CD4-positive, alpha-beta T cell (primary cell): ENCODE measurements around the gene ANKRD33B. TPM values are rescaled to one million over a fixed set of nuclear protein-coding genes. Genes with fewer than 3 reads are reported as not detected.

ENCODE experiments used
- ATAC-seq: fragments of 200-7000 bp; cut with Tn5 transposase; one replicate; pipeline ENCODE4 v1.10.0; 2022; ENCODE audit warnings: mild to moderate bottlenecking; ENCODE audit not compliant: poor library complexity
- CTCF ChIA-PET: fragments of 350-600 bp; sonication (Branson Sonifier 250); formaldehyde crosslinking; loops from one replicate; lab custom pipeline; 2021; ENCODE audit warnings: antibody characterized with exemption, inconsistent platforms; lab: Charles Lee
- POLR2A ChIA-PET: fragments of 350-600 bp; sonication (Branson Sonifier 250); formaldehyde crosslinking; loops from one replicate; lab custom pipeline; 2021; ENCODE audit warnings: antibody characterized with exemption, inconsistent platforms; lab: Charles Lee
- DNase-seq, 14 experiments: peaks; one replicate each; pipeline ENCODE4 v3.0.0-alpha.2; 2013 to 2020; ENCODE audit warnings: mixed read lengths in 2 of 14
- H3K27ac ChIP-seq, 2 donors: one replicate each; pipeline versions ENCODE4 v1.5.1 to v1.7.0; 2013; ENCODE audit warnings: low read length in 2 of 2, low read depth in 1 of 2, mild to moderate bottlenecking in 1 of 2
- H3K27me3 ChIP-seq, 2 experiments: 1 replicate in 1 of 2; 2 replicates in 1 of 2; pipeline versions ENCODE4 v1.6.1 to v1.7.0; 2013; ENCODE audit warnings: low read length in 2 of 2, control low read depth in 1 of 2, mild to moderate bottlenecking in 1 of 2, moderate library complexity in 1 of 2; ENCODE audit not compliant: insufficient read depth in 2 of 2, control insufficient read depth in 1 of 2
- H3K36me3 ChIP-seq: one replicate; pipeline ENCODE4 v1.6.1; 2013; ENCODE audit warnings: low read length, control low read depth; ENCODE audit not compliant: insufficient read depth
- H3K4me1 ChIP-seq: one replicate; pipeline ENCODE4 v1.6.1; 2013; ENCODE audit warnings: low read length, control low read depth; ENCODE audit not compliant: insufficient read depth
- H3K4me3 ChIP-seq: one replicate; pipeline ENCODE4 v1.5.1; 2013; ENCODE audit warnings: mild to moderate bottlenecking, low read length, moderate library complexity
- H3K9me3 ChIP-seq, 2 experiments: 1 replicate in 1 of 2; 2 replicates in 1 of 2; pipeline versions ENCODE4 v1.6.1 to v1.7.0; 2013; ENCODE audit warnings: low read length in 2 of 2, mild to moderate bottlenecking in 2 of 2, control low read depth in 1 of 2, moderate library complexity in 1 of 2; ENCODE audit not compliant: control insufficient read depth in 1 of 2, insufficient read depth in 1 of 2
- H3K27ac Mint-ChIP-seq: one replicate; pipeline ENCODE4 v1.8.0; 2020; ENCODE audit warnings: mixed read lengths
- H3K27me3 Mint-ChIP-seq: one replicate; pipeline ENCODE4 v1.8.0; 2021; ENCODE audit warnings: mixed read lengths
- H3K36me3 Mint-ChIP-seq: one replicate; pipeline ENCODE4 v1.8.0; 2021; ENCODE audit warnings: low read depth, mixed read lengths
- H3K4me1 Mint-ChIP-seq: one replicate; pipeline ENCODE4 v1.8.0; 2021; ENCODE audit warnings: low read depth, mixed read lengths
- H3K4me3 Mint-ChIP-seq: one replicate; pipeline ENCODE4 v1.8.0; 2020; ENCODE audit warnings: mild to moderate bottlenecking, mixed read lengths
- H3K9me3 Mint-ChIP-seq: one replicate; pipeline ENCODE4 v1.8.0; 2020; ENCODE audit warnings: mixed read lengths
- intact Hi-C, 2 experiments: fragments of 100-400 bp; cut with DNase I in 1 of 2; cut with micrococcal nuclease in 1 of 2; formaldehyde crosslinking; loops; one replicate each; pipeline versions ENCODE4 v1.15.1 to v1.9.0; 2023 to 2025; cut with DNase I, micrococcal nuclease
- total RNA-seq, 174 experiments: library from RNA in 2 of 174; stranded (reverse) in 2 of 174; gene quantifications; one replicate each; pipeline ENCODE4 v1.2.3 and lab custom pipeline; 2021 to 2026
- TF ChIP-seq, protein P1 (sequence below): fragments of 200-600 bp; IDR thresholded peaks from one replicate; pipeline ENCODE4 v1.8.0; 2022; ENCODE audit warnings: antibody characterized with exemption, mild to moderate bottlenecking

The ANKRD33B gene
- total RNA-seq, 2 experiments from 2014 or later = 0.99 to 1.3 TPM

DNA sequence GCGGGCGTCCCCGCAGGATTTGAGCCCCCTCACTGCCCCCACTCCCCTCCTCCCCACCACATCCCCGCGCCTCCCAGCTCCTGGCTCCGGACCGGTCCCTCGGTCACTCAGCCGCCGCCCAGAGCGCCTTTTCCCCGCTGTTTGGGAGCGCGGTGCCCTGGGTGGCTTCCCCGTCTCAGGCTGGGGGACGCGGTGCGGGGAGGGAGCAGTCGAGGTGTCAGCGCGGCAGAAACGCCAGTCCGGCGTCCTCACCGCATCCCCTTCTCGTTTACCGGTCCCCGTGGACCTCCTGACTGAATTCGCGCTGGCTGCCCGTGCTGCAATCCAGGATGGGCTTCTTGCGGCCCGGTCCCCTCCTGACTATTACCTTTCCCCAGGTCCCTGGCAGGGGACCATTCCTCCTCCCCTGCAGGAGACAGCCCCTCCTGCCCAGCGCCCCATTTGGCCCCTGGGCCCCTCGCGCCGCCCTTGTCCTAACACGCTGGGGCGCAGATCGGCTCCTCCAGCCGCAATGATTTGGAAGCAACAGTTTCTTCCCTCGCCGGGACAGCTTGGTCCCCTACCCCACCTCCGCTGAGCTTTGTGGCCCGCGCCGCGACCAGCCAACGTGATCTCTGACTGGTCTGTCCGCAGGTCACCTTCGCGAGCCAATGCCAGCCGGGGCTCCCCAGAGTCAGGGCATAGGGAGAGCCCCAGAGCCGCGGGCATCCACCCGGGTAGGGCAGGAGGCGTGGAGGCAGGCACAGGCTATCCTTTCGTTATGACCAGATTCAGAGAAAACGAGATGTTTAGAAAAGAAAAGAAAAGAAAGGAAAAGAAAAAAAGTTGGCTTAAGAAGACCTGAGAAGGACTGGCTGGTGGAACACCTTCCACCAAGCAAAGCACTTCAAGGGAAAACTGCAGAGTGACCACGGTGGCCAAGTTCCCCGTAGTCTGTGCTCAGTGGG lies 1.2 kb downstream of the ANKRD33B start:
- ChIA-PET CTCF (no interaction called here), POLR2A (no interaction called here)
- ATAC-seq (no peak), DNase-seq (peak in 3 of 14 experiments; percentile 16 to 36 (median 34))
- no peaks in the 10 kb centered on the region for H3K9me3 Mint-ChIP-seq
- Histone ChIP-seq H3K9me3 (no peaks in the 10 kb centered on the region), H3K36me3 (no peaks in the 10 kb centered on the region), H3K27me3 (peaks cover 0 to 11% of the 10 kb centered on the region in 2 experiments), H3K4me1 (peaks cover 40% of the 10 kb centered on the region), H3K27ac (no peak overlapping the region), H3K4me3 (peak overlapping the region; percentile 63)
- H3K4me3 Mint-ChIP-seq = peak overlapping the region; percentile 87
- H3K27ac Mint-ChIP-seq = no peak overlapping the region
- H3K27me3 Mint-ChIP-seq = peaks cover 5% of the 10 kb centered on the region
- intact Hi-C loops = loop anchor here in 1 of 2 experiments (5.0 kb wide), 3 partner anchors 62 to 213 kb away; partner anchors contain the start of gene MARCHF6
- H3K4me1 Mint-ChIP-seq = peaks cover 13% of the 10 kb centered on the region
- H3K36me3 Mint-ChIP-seq = no peaks in the 10 kb centered on the region
- TF ChIP-seq, protein P1, sequence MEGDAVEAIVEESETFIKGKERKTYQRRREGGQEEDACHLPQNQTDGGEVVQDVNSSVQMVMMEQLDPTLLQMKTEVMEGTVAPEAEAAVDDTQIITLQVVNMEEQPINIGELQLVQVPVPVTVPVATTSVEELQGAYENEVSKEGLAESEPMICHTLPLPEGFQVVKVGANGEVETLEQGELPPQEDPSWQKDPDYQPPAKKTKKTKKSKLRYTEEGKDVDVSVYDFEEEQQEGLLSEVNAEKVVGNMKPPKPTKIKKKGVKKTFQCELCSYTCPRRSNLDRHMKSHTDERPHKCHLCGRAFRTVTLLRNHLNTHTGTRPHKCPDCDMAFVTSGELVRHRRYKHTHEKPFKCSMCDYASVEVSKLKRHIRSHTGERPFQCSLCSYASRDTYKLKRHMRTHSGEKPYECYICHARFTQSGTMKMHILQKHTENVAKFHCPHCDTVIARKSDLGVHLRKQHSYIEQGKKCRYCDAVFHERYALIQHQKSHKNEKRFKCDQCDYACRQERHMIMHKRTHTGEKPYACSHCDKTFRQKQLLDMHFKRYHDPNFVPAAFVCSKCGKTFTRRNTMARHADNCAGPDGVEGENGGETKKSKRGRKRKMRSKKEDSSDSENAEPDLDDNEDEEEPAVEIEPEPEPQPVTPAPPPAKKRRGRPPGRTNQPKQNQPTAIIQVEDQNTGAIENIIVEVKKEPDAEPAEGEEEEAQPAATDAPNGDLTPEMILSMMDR = no peak

- H3K9me3 Mint-ChIP-seq = no peaks in the 10 kb centered on the region
- Histone ChIP-seq H3K4me3 (peak overlapping the region; percentile 63), H3K9me3 (no peaks in the 10 kb centered on the region), H3K27ac (no peak overlapping the region), H3K36me3 (no peaks in the 10 kb centered on the region), H3K27me3 (peaks cover 0 to 11% of the 10 kb centered on the region in 2 experiments), H3K4me1 (peaks cover 40% of the 10 kb centered on the region)
- DNase-seq (no peak), ATAC-seq (no peak)
- H3K4me1 Mint-ChIP-seq = peaks cover 13% of the 10 kb centered on the region
- H3K27me3 Mint-ChIP-seq = peaks cover 5% of the 10 kb centered on the region
- no peaks in the 10 kb centered on the region for H3K36me3 Mint-ChIP-seq
- intact Hi-C loops = loop anchor here in 1 of 2 experiments (5.0 kb wide), 1 partner anchor 214 kb away; the partner anchor contains the start of gene MARCHF6
- ChIA-PET POLR2A (no interaction called here), CTCF (no interaction called here)
- TF ChIP-seq, protein P1 = no peak
- H3K27ac Mint-ChIP-seq = no peak overlapping the region
- H3K4me3 Mint-ChIP-seq = peak overlapping the region; percentile 87
Measured at GRCh38 chr5:10565785-10566542, 2.1 kb downstream of the ANKRD33B start.

- ChIA-PET CTCF (no interaction called here), POLR2A (no interaction called here)
- Histone ChIP-seq H3K4me3 (no peak overlapping the region), H3K9me3 (no peaks in the 10 kb centered on the region), H3K27ac (no peak overlapping the region), H3K27me3 (peaks cover 0 to 11% of the 10 kb centered on the region in 2 experiments), H3K4me1 (peaks cover 40% of the 10 kb centered on the region), H3K36me3 (no peaks in the 10 kb centered on the region)
- TF ChIP-seq, protein P1 = no peak
- intact Hi-C loops = loop anchor here in 1 of 2 experiments (5.0 kb wide), 1 partner anchor 214 kb away; the partner anchor contains the start of gene MARCHF6
- Mint-ChIP-seq H3K9me3 (no peaks in the 10 kb centered on the region), H3K4me3 (peak overlapping the region; percentile 80), H3K27ac (peak overlapping the region; percentile 37), H3K4me1 (peaks cover 13% of the 10 kb centered on the region), H3K27me3 (peaks cover 5% of the 10 kb centered on the region), H3K36me3 (no peaks in the 10 kb centered on the region)
- ATAC-seq (no peak), DNase-seq (no peak)
Measured at GRCh38 chr5:10566543-10567068, 2.7 kb downstream of the ANKRD33B start.
